Cardiac fibroblast (primary cell): ENCODE measurements around the gene TRIM64.
"Not testable (repeated sequence)": the region's sequence is repeated elsewhere in the genome, so short reads cannot be mapped to it uniquely, and the experiment has no call there.

Experiments
- DNase-seq, 2 donors: peaks; one replicate each; pipeline versions ENCODE4 v3.0.0 to v3.0.0-alpha.2; 2010; ENCODE audit warnings: low read depth in 2 of 2
- H3K4me3 ChIP-seq, 2 donors: replicated peaks in 1 of 2; 1 replicate in 1 of 2; 2 replicates in 1 of 2; pipeline ENCODE4 v1.5.1; 2011; ENCODE audit warnings: low read depth in 2 of 2, low read length in 2 of 2, mild to moderate bottlenecking in 2 of 2, moderate library complexity in 1 of 2
- CTCF ChIP-seq: IDR thresholded peaks from one replicate; pipeline ENCODE4 v1.5.1; 2011; ENCODE audit warnings: low read depth, mild to moderate bottlenecking, low read length, inconsistent platforms

Gene TRIM64

GRCh38 chr11:89965737-89966136 is at the start of gene TRIM64:
Gene TRIM64, plus strand, starts transcription at chr11:89966037. Its CDS starts 2,467 bp downstream, at chr11:89968504.
- H3K4me3 ChIP-seq, DNase-seq: not testable (repeated sequence)

GRCh38 chr11:89922195-89922660 is 43.6 kb upstream of the TRIM64 start, which contains the start of gene TRIM49D1:
Gene TRIM49D1, minus strand, starts transcription at chr11:89922245. Its CDS starts 4,535 bp downstream, at chr11:89917710.
- TF ChIP-seq CTCF, result no peak
- no peak within 1 kb of the TSS for H3K4me3 ChIP-seq
- no peak for DNase-seq

- H3K4me3 ChIP-seq, DNase-seq: not testable (repeated sequence)
Observed at GRCh38 chr11:89923764-89924163, 42.1 kb upstream of the TRIM64 start, which contains the start of gene TRIM49D2. Gene TRIM49D2, plus strand, starts transcription at chr11:89924064. Its CDS starts 2,698 bp downstream, at chr11:89926762.

- not testable (repeated sequence) for DNase-seq, H3K4me3 ChIP-seq
Observed at GRCh38 chr11:89960833-89961232, 5.0 kb upstream of the TRIM64 start.
